Measurements from ENCODE around the gene UBE2E3. TPM values are rescaled to one million over a fixed set of nuclear protein-coding genes. Genes with fewer than 3 reads are reported as not detected.

UBE2E3 gene
- total RNA-seq, 2 donors from 2014 or later = 26.9 to 38.1 TPM

- peak; percentile 66 for ATAC-seq (replicated peaks)
- no peaks in the 10 kb centered on the region for H3K27me3 Mint-ChIP-seq
- peaks cover 7% of the 10 kb centered on the region for H3K4me1 Mint-ChIP-seq
- H3K4me3 Mint-ChIP-seq = no peak overlapping the region
- H3K27ac Mint-ChIP-seq = no peak overlapping the region
- no peaks in the 10 kb centered on the region for H3K9me3 Mint-ChIP-seq
- peaks cover 37% of the 10 kb centered on the region for H3K36me3 Mint-ChIP-seq (ENCODE audit: low read depth)
Measured at GRCh38 chr2:180990337-180990736, 9.9 kb downstream of the UBE2E3 start.

- H3K27ac Mint-ChIP-seq = no peak overlapping the region
- H3K9me3 Mint-ChIP-seq = no peaks in the 10 kb centered on the region
- no peak overlapping the region for H3K4me3 Mint-ChIP-seq
- peaks cover 33% of the 10 kb centered on the region for H3K36me3 Mint-ChIP-seq (ENCODE audit: low read depth)
- peaks cover 7% of the 10 kb centered on the region for H3K4me1 Mint-ChIP-seq
- ATAC-seq (replicated peaks) = no peak
- H3K27me3 Mint-ChIP-seq = no peaks in the 10 kb centered on the region
Measured at GRCh38 chr2:180990794-180991193, 10.4 kb downstream of the UBE2E3 start.

- H3K36me3 Mint-ChIP-seq (ENCODE audit: low read depth) = peaks cover 28% of the 10 kb centered on the region
- H3K27ac Mint-ChIP-seq = no peak overlapping the region
- H3K4me1 Mint-ChIP-seq = peaks cover 10% of the 10 kb centered on the region
- no peak for ATAC-seq (replicated peaks)
- no peaks in the 10 kb centered on the region for H3K27me3 Mint-ChIP-seq
- no peak overlapping the region for H3K4me3 Mint-ChIP-seq
- no peaks in the 10 kb centered on the region for H3K9me3 Mint-ChIP-seq
Measured at GRCh38 chr2:180991361-180991760, 11.0 kb downstream of the UBE2E3 start.

- Mint-ChIP-seq H3K27ac (no peak overlapping the region), H3K4me1 (peaks cover 10% of the 10 kb centered on the region), H3K9me3 (no peaks in the 10 kb centered on the region), H3K36me3 (ENCODE audit: low read depth) (peaks cover 28% of the 10 kb centered on the region), H3K4me3 (no peak overlapping the region), H3K27me3 (no peaks in the 10 kb centered on the region)
- no peak for ATAC-seq (replicated peaks)
Measured at GRCh38 chr2:180991820-180992219, 11.4 kb downstream of the UBE2E3 start.

GRCh38 chr2:180992994-180993393 is 12.6 kb downstream of the UBE2E3 start:
- H3K27ac Mint-ChIP-seq = no peak overlapping the region
- no peaks in the 10 kb centered on the region for H3K9me3 Mint-ChIP-seq
- ATAC-seq (replicated peaks) = no peak
- H3K4me3 Mint-ChIP-seq = no peak overlapping the region
- peaks cover 28% of the 10 kb centered on the region for H3K36me3 Mint-ChIP-seq (ENCODE audit: low read depth)
- no peaks in the 10 kb centered on the region for H3K27me3 Mint-ChIP-seq
- H3K4me1 Mint-ChIP-seq = peaks cover 12% of the 10 kb centered on the region

- Mint-ChIP-seq H3K27ac (no peak overlapping the region), H3K9me3 (no peaks in the 10 kb centered on the region), H3K4me1 (peaks cover 9% of the 10 kb centered on the region), H3K4me3 (no peak overlapping the region), H3K36me3 (ENCODE audit: low read depth) (no peaks in the 10 kb centered on the region), H3K27me3 (no peaks in the 10 kb centered on the region)
- no peak for ATAC-seq (replicated peaks)
Measured at GRCh38 chr2:180999274-180999964, 19.0 kb downstream of the UBE2E3 start.

- Mint-ChIP-seq H3K27me3 (no peaks in the 10 kb centered on the region), H3K9me3 (no peaks in the 10 kb centered on the region), H3K4me3 (no peak overlapping the region), H3K27ac (no peak overlapping the region), H3K36me3 (ENCODE audit: low read depth) (no peaks in the 10 kb centered on the region), H3K4me1 (peaks cover 13% of the 10 kb centered on the region)
- no peak for ATAC-seq (replicated peaks)
Measured at GRCh38 chr2:181004647-181005325, 24.4 kb downstream of the UBE2E3 start.

- no peaks in the 10 kb centered on the region for H3K27me3 Mint-ChIP-seq
- no peak for ATAC-seq (replicated peaks)
- H3K4me1 Mint-ChIP-seq = peaks cover 13% of the 10 kb centered on the region
- H3K9me3 Mint-ChIP-seq = no peaks in the 10 kb centered on the region
- no peak overlapping the region for H3K4me3 Mint-ChIP-seq
- no peaks in the 10 kb centered on the region for H3K36me3 Mint-ChIP-seq (ENCODE audit: low read depth)
- H3K27ac Mint-ChIP-seq = no peak overlapping the region
Measured at GRCh38 chr2:181005326-181005655, 24.9 kb downstream of the UBE2E3 start.

- Mint-ChIP-seq H3K27me3 (no peaks in the 10 kb centered on the region), H3K36me3 (ENCODE audit: low read depth) (no peaks in the 10 kb centered on the region), H3K9me3 (no peaks in the 10 kb centered on the region), H3K4me1 (peaks cover 13% of the 10 kb centered on the region), H3K4me3 (no peak overlapping the region), H3K27ac (no peak overlapping the region)
- ATAC-seq (replicated peaks) = no peak
Measured at GRCh38 chr2:181005809-181006208, 25.4 kb downstream of the UBE2E3 start.

- peaks cover 13% of the 10 kb centered on the region for H3K4me1 Mint-ChIP-seq
- H3K4me3 Mint-ChIP-seq = no peak overlapping the region
- no peaks in the 10 kb centered on the region for H3K36me3 Mint-ChIP-seq (ENCODE audit: low read depth)
- no peak for ATAC-seq (replicated peaks)
- no peaks in the 10 kb centered on the region for H3K27me3 Mint-ChIP-seq
- no peak overlapping the region for H3K27ac Mint-ChIP-seq
- H3K9me3 Mint-ChIP-seq = no peaks in the 10 kb centered on the region
Measured at GRCh38 chr2:181007086-181007837, 26.9 kb downstream of the UBE2E3 start.

GRCh38 chr2:181008407-181008806 is 28.0 kb downstream of the UBE2E3 start:
- Mint-ChIP-seq H3K36me3 (ENCODE audit: low read depth) (no peaks in the 10 kb centered on the region), H3K27ac (peak overlapping the region; percentile 11), H3K9me3 (no peaks in the 10 kb centered on the region), H3K4me3 (no peak overlapping the region), H3K4me1 (peaks cover 13% of the 10 kb centered on the region), H3K27me3 (no peaks in the 10 kb centered on the region)
- no peak for ATAC-seq (replicated peaks)

- Mint-ChIP-seq H3K27ac (no peak overlapping the region), H3K36me3 (ENCODE audit: low read depth) (no peaks in the 10 kb centered on the region), H3K4me1 (peaks cover 8% of the 10 kb centered on the region), H3K4me3 (no peak overlapping the region), H3K9me3 (peaks cover 3% of the 10 kb centered on the region), H3K27me3 (no peaks in the 10 kb centered on the region)
- ATAC-seq (replicated peaks) = no peak
Measured at GRCh38 chr2:181021199-181021789, 40.9 kb downstream of the UBE2E3 start.

- Mint-ChIP-seq H3K4me1 (peaks cover 8% of the 10 kb centered on the region), H3K9me3 (peaks cover 3% of the 10 kb centered on the region)
- no peak for ATAC-seq (replicated peaks)
Measured at GRCh38 chr2:181022652-181023051, 42.2 kb downstream of the UBE2E3 start.

GRCh38 chr2:181025004-181025403 is 44.6 kb downstream of the UBE2E3 start:
- H3K9me3 Mint-ChIP-seq = peaks cover 3% of the 10 kb centered on the region
- H3K36me3 Mint-ChIP-seq (ENCODE audit: low read depth) = no peaks in the 10 kb centered on the region
- no peak overlapping the region for H3K27ac Mint-ChIP-seq
- H3K4me3 Mint-ChIP-seq = no peak overlapping the region
- ATAC-seq (replicated peaks) = no peak
- H3K4me1 Mint-ChIP-seq = peaks cover 7% of the 10 kb centered on the region
- H3K27me3 Mint-ChIP-seq = no peaks in the 10 kb centered on the region

More at GRCh38 chr2:181022652-181023051, 42.2 kb downstream of the UBE2E3 start:
- H3K36me3 Mint-ChIP-seq (ENCODE audit: low read depth) = no peaks in the 10 kb centered on the region
- no peak overlapping the region for H3K27ac Mint-ChIP-seq
- no peaks in the 10 kb centered on the region for H3K27me3 Mint-ChIP-seq
- no peak overlapping the region for H3K4me3 Mint-ChIP-seq

All from activated T-helper 17 cell treated with anti-CD3 and anti-CD28 coated beads, Interleukin-2, amount 50 U/mL, for 72 hours (primary cell).